Activated naive CD4-positive, alpha-beta T cell treated with anti-CD3 and anti-CD28 coated beads, Interleukin-2, amount 10 ng/mL, durations not matched to agents 7 days and 5 days (primary cell): ENCODE results near the gene CAMK2A.

Experiments used
- CTCF ChIA-PET: fragments of 350-600 bp; sonication (Branson Sonifier 250); formaldehyde crosslinking; loops from one replicate; lab custom pipeline; 2021; ENCODE audit warnings: antibody characterized with exemption; lab: Charles Lee
- DNase-seq: peaks from one replicate; pipeline ENCODE4 v3.0.0-alpha.2; 2020
- H3K27ac Mint-ChIP-seq: one replicate; pipeline ENCODE4 v1.8.0; 2021; ENCODE audit warnings: mild to moderate bottlenecking, moderate library complexity, mixed read lengths
- H3K27me3 Mint-ChIP-seq: one replicate; pipeline ENCODE4 v1.8.0; 2021; ENCODE audit warnings: mild to moderate bottlenecking, mixed read lengths
- H3K36me3 Mint-ChIP-seq: one replicate; pipeline ENCODE4 v1.8.0; 2021; ENCODE audit warnings: mixed read lengths
- H3K4me1 Mint-ChIP-seq: one replicate; pipeline ENCODE4 v1.8.0; 2021; ENCODE audit warnings: mixed read lengths
- H3K4me3 Mint-ChIP-seq: one replicate; pipeline ENCODE4 v1.8.0; 2021; ENCODE audit warnings: mild to moderate bottlenecking, moderate library complexity, mixed read lengths
- H3K9me3 Mint-ChIP-seq: one replicate; pipeline ENCODE4 v1.8.0; 2021; ENCODE audit warnings: mixed read lengths

The CAMK2A gene

GRCh38 chr5:150190987-150191386, 98.6 kb downstream of the CAMK2A start:
- Mint-ChIP-seq H3K4me3 (no peak overlapping the region), H3K27ac (no peak overlapping the region), H3K4me1 (no peaks in the 10 kb centered on the region), H3K36me3 (no peaks in the 10 kb centered on the region), H3K9me3 (no peaks in the 10 kb centered on the region), H3K27me3 (peaks cover 86% of the 10 kb centered on the region)
- no peak for DNase-seq
- CTCF ChIA-PET = no interaction called here

- H3K27ac Mint-ChIP-seq = no peak overlapping the region
- no peak overlapping the region for H3K4me3 Mint-ChIP-seq
- no peaks in the 10 kb centered on the region for H3K4me1 Mint-ChIP-seq
- CTCF ChIA-PET = no interaction called here
- H3K9me3 Mint-ChIP-seq = no peaks in the 10 kb centered on the region
- no peaks in the 10 kb centered on the region for H3K36me3 Mint-ChIP-seq
- DNase-seq = no peak
- peaks cover 82% of the 10 kb centered on the region for H3K27me3 Mint-ChIP-seq
These were observed 99.0 kb downstream of the CAMK2A start for GRCh38 chr5:150190503-150190979.

GRCh38 chr5:150189728-150190502, 99.7 kb downstream of the CAMK2A start, which contains the start of gene SLC6A7:
TSS of gene SLC6A7 (plus strand) at chr5:150190062. CDS start at chr5:150190328, 266 bp downstream.
- no peak within 1 kb of the TSS for H3K27ac Mint-ChIP-seq
- no peak within 1 kb of the TSS for H3K4me3 Mint-ChIP-seq
- peaks cover 81% of the 10 kb centered on the region for H3K27me3 Mint-ChIP-seq
- no peaks in the 10 kb centered on the region for H3K9me3 Mint-ChIP-seq
- DNase-seq = no peak
- no peaks in the 10 kb centered on the region for H3K36me3 Mint-ChIP-seq
- no peaks in the 10 kb centered on the region for H3K4me1 Mint-ChIP-seq
- CTCF ChIA-PET = no interaction called here

GRCh38 chr5:150189326-150189725, 100.2 kb downstream of the CAMK2A start:
- H3K27ac Mint-ChIP-seq = no peak overlapping the region
- H3K27me3 Mint-ChIP-seq = peaks cover 80% of the 10 kb centered on the region
- H3K4me3 Mint-ChIP-seq = no peak overlapping the region
- H3K9me3 Mint-ChIP-seq = no peaks in the 10 kb centered on the region
- no peaks in the 10 kb centered on the region for H3K4me1 Mint-ChIP-seq
- CTCF ChIA-PET = interaction anchor here (1.1 kb wide), 1 partner anchor 27 kb away, joined by 4 read pairs; no protein-coding TSS in a partner anchor
- DNase-seq = no peak
- no peaks in the 10 kb centered on the region for H3K36me3 Mint-ChIP-seq

GRCh38 chr5:150188146-150188842, 101.3 kb downstream of the CAMK2A start:
- H3K36me3 Mint-ChIP-seq = no peaks in the 10 kb centered on the region
- DNase-seq = no peak
- no peak overlapping the region for H3K27ac Mint-ChIP-seq
- H3K27me3 Mint-ChIP-seq = peaks cover 75% of the 10 kb centered on the region
- no peak overlapping the region for H3K4me3 Mint-ChIP-seq
- CTCF ChIA-PET = interaction anchor here (1.1 kb wide), 1 partner anchor 26 kb away, joined by 4 read pairs; no protein-coding TSS in a partner anchor
- no peaks in the 10 kb centered on the region for H3K4me1 Mint-ChIP-seq
- no peaks in the 10 kb centered on the region for H3K9me3 Mint-ChIP-seq

GRCh38 chr5:150186897-150187296, 102.7 kb downstream of the CAMK2A start:
- CTCF ChIA-PET = interaction anchor here (0.6 to 1.6 kb wide), 2 partner anchors 11 to 13 kb away, joined by 3 read pairs; no protein-coding TSS in a partner anchor
- H3K4me1 Mint-ChIP-seq = no peaks in the 10 kb centered on the region
- H3K9me3 Mint-ChIP-seq = no peaks in the 10 kb centered on the region
- peaks cover 71% of the 10 kb centered on the region for H3K27me3 Mint-ChIP-seq
- H3K4me3 Mint-ChIP-seq = no peak overlapping the region
- no peak overlapping the region for H3K27ac Mint-ChIP-seq
- DNase-seq = no peak
- H3K36me3 Mint-ChIP-seq = no peaks in the 10 kb centered on the region

- H3K4me3 Mint-ChIP-seq = no peak overlapping the region
- H3K27ac Mint-ChIP-seq = no peak overlapping the region
- no peaks in the 10 kb centered on the region for H3K4me1 Mint-ChIP-seq
- CTCF ChIA-PET = interaction anchor here (1.6 kb wide), 1 partner anchor 13 kb away, joined by 3 read pairs; no protein-coding TSS in a partner anchor
- H3K9me3 Mint-ChIP-seq = no peaks in the 10 kb centered on the region
- no peak for DNase-seq
- no peaks in the 10 kb centered on the region for H3K36me3 Mint-ChIP-seq
- H3K27me3 Mint-ChIP-seq = peaks cover 66% of the 10 kb centered on the region
These were observed 103.4 kb downstream of the CAMK2A start for GRCh38 chr5:150186137-150186536.

- DNase-seq = no peak
- Mint-ChIP-seq H3K4me3 (no peak overlapping the region), H3K27me3 (peaks cover 63% of the 10 kb centered on the region), H3K27ac (no peak overlapping the region), H3K36me3 (no peaks in the 10 kb centered on the region), H3K4me1 (no peaks in the 10 kb centered on the region), H3K9me3 (no peaks in the 10 kb centered on the region)
- CTCF ChIA-PET = interaction anchor here (1.6 kb wide), 1 partner anchor 14 kb away, joined by 3 read pairs; no protein-coding TSS in a partner anchor
These were observed 104.3 kb downstream of the CAMK2A start for GRCh38 chr5:150184990-150185912.

GRCh38 chr5:150184006-150184405, 105.6 kb downstream of the CAMK2A start:
- H3K4me1 Mint-ChIP-seq = no peaks in the 10 kb centered on the region
- no peak overlapping the region for H3K27ac Mint-ChIP-seq
- no peak for DNase-seq
- peaks cover 51% of the 10 kb centered on the region for H3K27me3 Mint-ChIP-seq
- H3K4me3 Mint-ChIP-seq = no peak overlapping the region
- H3K9me3 Mint-ChIP-seq = no peaks in the 10 kb centered on the region
- no peaks in the 10 kb centered on the region for H3K36me3 Mint-ChIP-seq
- CTCF ChIA-PET = no interaction called here

GRCh38 chr5:150183436-150183835, 106.1 kb downstream of the CAMK2A start:
- CTCF ChIA-PET = no interaction called here
- Mint-ChIP-seq H3K9me3 (no peaks in the 10 kb centered on the region), H3K4me3 (no peak overlapping the region), H3K4me1 (no peaks in the 10 kb centered on the region), H3K27ac (no peak overlapping the region), H3K36me3 (no peaks in the 10 kb centered on the region), H3K27me3 (peaks cover 45% of the 10 kb centered on the region)
- no peak for DNase-seq

GRCh38 chr5:150182774-150183173, 106.8 kb downstream of the CAMK2A start:
- no peak overlapping the region for H3K27ac Mint-ChIP-seq
- H3K4me3 Mint-ChIP-seq = no peak overlapping the region
- no peaks in the 10 kb centered on the region for H3K4me1 Mint-ChIP-seq
- CTCF ChIA-PET = interaction anchor here (0.6 to 0.9 kb wide), 2 partner anchors 24 to 31 kb away, joined by 4 to 5 read pairs; no protein-coding TSS in a partner anchor
- H3K36me3 Mint-ChIP-seq = no peaks in the 10 kb centered on the region
- H3K9me3 Mint-ChIP-seq = no peaks in the 10 kb centered on the region
- H3K27me3 Mint-ChIP-seq = peaks cover 38% of the 10 kb centered on the region
- DNase-seq = no peak

GRCh38 chr5:150181766-150182545, 107.6 kb downstream of the CAMK2A start:
- no peak for DNase-seq
- Mint-ChIP-seq H3K9me3 (no peaks in the 10 kb centered on the region), H3K27me3 (peaks cover 33% of the 10 kb centered on the region), H3K4me3 (no peak overlapping the region), H3K4me1 (no peaks in the 10 kb centered on the region), H3K36me3 (no peaks in the 10 kb centered on the region), H3K27ac (no peak overlapping the region)
- CTCF ChIA-PET = interaction anchor here (0.6 to 0.9 kb wide), 2 partner anchors 23 to 32 kb away, joined by 4 to 5 read pairs; no protein-coding TSS in a partner anchor

- Mint-ChIP-seq H3K4me3 (no peak overlapping the region), H3K27ac (no peak overlapping the region)
- CTCF ChIA-PET = no interaction called here
These were observed 108.5 kb downstream of the CAMK2A start for GRCh38 chr5:150181027-150181426.

More at GRCh38 chr5:150181027-150181426, 108.5 kb downstream of the CAMK2A start:
- Mint-ChIP-seq H3K9me3 (no peaks in the 10 kb centered on the region), H3K36me3 (no peaks in the 10 kb centered on the region), H3K4me1 (no peaks in the 10 kb centered on the region), H3K27me3 (peaks cover 32% of the 10 kb centered on the region)
- no peak for DNase-seq
